Measurements from ENCODE around the gene GGA1.

The GGA1 gene

GRCh38 chr22:37618072-37618656 is 9.5 kb downstream of the GGA1 start:
- no peak for TF ChIP-seq TEAD4 (IDR thresholded peaks at IDR 0.05)
- TF ChIP-seq CREB1 (IDR thresholded peaks at IDR 0.05; ENCODE audit: low read depth): no peak

GRCh38 chr22:37618674-37619073 is 10.0 kb downstream of the GGA1 start:
- no peak for TF ChIP-seq NFIC (IDR thresholded peaks at IDR 0.05)
- no peak for TF ChIP-seq TAF1 (IDR thresholded peaks at IDR 0.05; ENCODE audit: low read depth)
- TF ChIP-seq, protein P1, sequence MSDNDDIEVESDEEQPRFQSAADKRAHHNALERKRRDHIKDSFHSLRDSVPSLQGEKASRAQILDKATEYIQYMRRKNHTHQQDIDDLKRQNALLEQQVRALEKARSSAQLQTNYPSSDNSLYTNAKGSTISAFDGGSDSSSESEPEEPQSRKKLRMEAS (IDR thresholded peaks at IDR 0.05): no peak
- no peak for TF ChIP-seq ZBTB7A (IDR thresholded peaks at IDR 0.05; ENCODE audit: low read depth)
- no peak for TF ChIP-seq CREB1 (IDR thresholded peaks at IDR 0.05; ENCODE audit: low read depth)
- no peak for TF ChIP-seq TCF12 (IDR thresholded peaks at IDR 0.05; ENCODE audit: low read depth)
- no peak for TF ChIP-seq YY1 (IDR thresholded peaks at IDR 0.05; ENCODE audit: low read depth)
- TF ChIP-seq REST (IDR thresholded peaks at IDR 0.05; ENCODE audit: low read depth): no peak
- TF ChIP-seq RAD21 (IDR thresholded peaks at IDR 0.05; ENCODE audit: low read depth): no peak
- no peak for TF ChIP-seq EP300 (IDR thresholded peaks at IDR 0.05; ENCODE audit: borderline replicate concordance)
- TF ChIP-seq TEAD4 (IDR thresholded peaks at IDR 0.05): no peak
- TF ChIP-seq FOXM1 (IDR thresholded peaks at IDR 0.05; ENCODE audit: borderline replicate concordance, low read depth): no peak
- TF ChIP-seq CEBPB (IDR thresholded peaks at IDR 0.05): no peak
- no peak for TF ChIP-seq USF1 (IDR thresholded peaks at IDR 0.05)
- no peak for TF ChIP-seq EGR1 (IDR thresholded peaks at IDR 0.05)

GRCh38 chr22:37619991-37620390 is 11.4 kb downstream of the GGA1 start:
- TF ChIP-seq TAF1 (IDR thresholded peaks at IDR 0.05; ENCODE audit: low read depth) (no peak), RAD21 (IDR thresholded peaks at IDR 0.05; ENCODE audit: low read depth) (no peak), CEBPB (IDR thresholded peaks at IDR 0.05) (no peak), TCF12 (IDR thresholded peaks at IDR 0.05; ENCODE audit: low read depth) (no peak), REST (IDR thresholded peaks at IDR 0.05; ENCODE audit: low read depth) (no peak)
- TF ChIP-seq, protein P1 (IDR thresholded peaks at IDR 0.05): no peak

GRCh38 chr22:37621352-37621860 is 12.8 kb downstream of the GGA1 start:
- no peak for TF ChIP-seq TEAD4 (IDR thresholded peaks at IDR 0.05)
- no peak for TF ChIP-seq REST (IDR thresholded peaks at IDR 0.05; ENCODE audit: low read depth)
- no peak for TF ChIP-seq EP300 (IDR thresholded peaks at IDR 0.05; ENCODE audit: borderline replicate concordance)
- no peak for TF ChIP-seq USF1 (IDR thresholded peaks at IDR 0.05)
- no peak for TF ChIP-seq TAF1 (IDR thresholded peaks at IDR 0.05; ENCODE audit: low read depth)
- no peak for TF ChIP-seq NFIC (IDR thresholded peaks at IDR 0.05)
- TF ChIP-seq RAD21 (IDR thresholded peaks at IDR 0.05; ENCODE audit: low read depth): no peak
- no peak for TF ChIP-seq YY1 (IDR thresholded peaks at IDR 0.05; ENCODE audit: low read depth)
- TF ChIP-seq, protein P1 (IDR thresholded peaks at IDR 0.05): no peak
- no peak for TF ChIP-seq ZBTB7A (IDR thresholded peaks at IDR 0.05; ENCODE audit: low read depth)
- no peak for TF ChIP-seq EGR1 (IDR thresholded peaks at IDR 0.05)
- no peak for TF ChIP-seq CEBPB (IDR thresholded peaks at IDR 0.05)
- no peak for TF ChIP-seq CREB1 (IDR thresholded peaks at IDR 0.05; ENCODE audit: low read depth)
- no peak for TF ChIP-seq TCF12 (IDR thresholded peaks at IDR 0.05; ENCODE audit: low read depth)
- no peak for TF ChIP-seq FOXM1 (IDR thresholded peaks at IDR 0.05; ENCODE audit: borderline replicate concordance, low read depth)
